ENCODE data around the gene CIAPIN1.
"Not testable (repeated sequence)": the region's sequence is repeated elsewhere in the genome, so short reads cannot be mapped to it uniquely, and the experiment has no call there.

CIAPIN1 gene

GRCh38 chr16:57439947-57440346 is 7.2 kb downstream of the CIAPIN1 start:
- DNase-seq: not testable (repeated sequence)

DNA sequence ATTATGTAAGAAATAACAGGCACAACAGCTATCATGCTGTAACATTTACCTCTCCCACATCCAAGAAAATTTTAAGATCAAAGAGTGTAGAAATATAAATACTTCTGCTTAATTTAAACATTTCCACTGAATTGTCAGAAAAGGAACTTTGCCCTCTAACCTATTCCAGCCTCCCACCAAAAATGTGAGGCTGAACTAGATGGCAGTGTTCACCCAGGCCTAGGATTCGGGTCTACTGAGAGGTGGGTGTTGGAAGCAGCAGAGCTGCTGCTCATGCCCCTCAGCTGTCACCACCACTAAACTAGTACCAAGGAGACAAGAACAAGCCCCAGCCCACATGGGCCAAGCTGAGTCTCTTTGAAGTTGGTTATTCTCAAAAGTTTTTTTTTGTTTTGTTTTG is 11.3 kb downstream of the CIAPIN1 start:
- no peak for DNase-seq

DNA sequence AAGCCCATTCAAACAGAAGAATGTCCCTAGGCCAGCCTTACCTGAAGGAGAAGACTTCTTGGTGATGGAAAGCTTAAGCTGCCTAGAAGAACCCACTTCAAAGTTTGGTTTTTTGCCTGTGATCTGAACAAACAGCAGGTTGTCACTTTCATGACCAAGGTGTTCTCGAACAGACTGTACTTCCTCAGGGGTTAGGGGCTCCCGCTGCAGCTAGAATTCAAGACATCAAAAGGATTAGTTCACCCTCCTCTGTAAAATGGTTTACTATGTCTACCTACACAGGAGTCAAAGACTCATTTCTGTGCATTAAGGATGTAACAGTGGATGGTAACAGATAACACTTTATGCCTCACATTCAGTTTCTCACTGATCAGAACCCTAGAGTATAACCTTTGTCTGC is 13.2 kb downstream of the CIAPIN1 start:
- DNase-seq: no peak

DNA sequence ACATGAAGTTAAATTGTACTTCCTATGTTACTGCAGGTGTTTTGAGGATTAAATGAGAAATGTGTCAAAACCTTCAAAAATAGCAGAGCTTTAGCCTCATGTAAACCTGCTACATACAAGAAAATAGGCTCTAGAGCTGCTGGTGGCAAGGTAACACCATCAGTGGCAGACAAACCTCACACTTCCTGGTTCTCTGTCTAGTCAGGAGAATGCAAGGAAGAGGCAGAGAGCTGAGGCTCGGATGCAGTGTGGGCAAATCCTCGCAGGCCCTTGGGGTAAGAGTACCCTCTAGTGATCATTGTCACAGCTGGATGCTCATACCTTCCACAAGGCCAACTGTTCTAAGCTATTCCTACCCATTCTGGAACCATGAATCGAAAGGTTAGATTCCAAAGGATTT is 14.2 kb downstream of the CIAPIN1 start:
- no peak for DNase-seq

DNA sequence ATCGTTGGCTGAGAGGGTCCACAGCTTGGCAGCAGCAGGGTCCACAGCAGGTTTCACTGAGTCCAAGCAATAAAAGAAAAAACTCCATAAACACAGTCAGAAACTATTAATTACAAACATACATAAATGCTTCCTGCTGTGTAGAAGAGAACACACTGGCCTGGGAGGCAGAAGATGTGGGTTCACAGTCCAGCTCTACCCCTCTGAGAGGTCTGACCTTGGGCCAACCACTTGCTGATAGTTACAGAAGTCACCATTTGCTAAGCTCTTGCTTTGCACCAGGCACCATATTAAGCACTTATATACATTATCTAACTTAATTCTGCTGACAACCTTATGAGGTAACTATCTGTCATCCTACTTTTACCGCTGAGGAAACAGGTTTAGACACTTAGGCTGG is 14.7 kb downstream of the CIAPIN1 start:
- no peak for DNase-seq

DNA sequence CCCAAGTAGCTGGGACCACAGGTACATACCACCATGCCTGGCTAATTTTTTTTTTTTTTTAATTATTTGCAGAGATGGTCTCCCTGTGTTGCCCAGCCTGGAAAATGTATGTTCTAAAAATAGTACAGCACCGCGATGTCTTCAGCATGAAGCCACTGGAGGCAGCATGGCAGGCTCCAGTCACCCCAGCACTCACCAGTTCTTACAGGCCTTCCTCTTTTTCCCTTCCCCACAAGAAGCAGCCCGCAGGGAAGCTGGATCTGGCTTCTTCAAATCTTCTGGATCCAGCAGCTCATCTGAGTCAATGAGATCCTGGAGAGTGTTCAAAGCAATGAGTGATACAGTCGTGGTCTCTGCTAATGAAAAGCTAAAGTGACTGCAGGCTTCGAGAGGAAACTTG is 16.2 kb downstream of the CIAPIN1 start:
- no peak for DNase-seq

GRCh38 chr16:57427824-57428223 is 19.4 kb downstream of the CIAPIN1 start:
- no peak for DNase-seq

GRCh38 chr16:57427307-57427706 is 19.9 kb downstream of the CIAPIN1 start:
- no peak for DNase-seq

DNA sequence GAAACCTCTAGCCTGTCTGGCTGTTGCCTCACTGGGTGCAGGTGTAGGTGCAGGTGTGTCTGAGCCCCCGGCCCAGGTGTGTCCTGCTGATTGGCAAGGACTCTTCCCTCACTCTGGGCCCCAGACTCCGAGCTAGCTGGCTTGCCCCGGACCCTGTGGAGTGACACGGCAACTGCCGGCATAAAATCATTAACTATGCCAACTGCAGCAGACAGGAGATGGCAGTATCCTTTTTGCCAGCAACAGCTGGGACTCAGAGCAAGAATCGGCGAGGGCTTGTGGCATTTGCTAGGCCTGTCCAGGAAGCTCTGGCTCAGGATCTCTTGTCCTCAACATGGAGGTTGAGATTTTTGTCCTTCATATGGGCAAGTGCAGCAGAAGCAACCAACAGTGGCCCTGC is 20.8 kb downstream of the CIAPIN1 start:
- no peak for DNase-seq

DNA sequence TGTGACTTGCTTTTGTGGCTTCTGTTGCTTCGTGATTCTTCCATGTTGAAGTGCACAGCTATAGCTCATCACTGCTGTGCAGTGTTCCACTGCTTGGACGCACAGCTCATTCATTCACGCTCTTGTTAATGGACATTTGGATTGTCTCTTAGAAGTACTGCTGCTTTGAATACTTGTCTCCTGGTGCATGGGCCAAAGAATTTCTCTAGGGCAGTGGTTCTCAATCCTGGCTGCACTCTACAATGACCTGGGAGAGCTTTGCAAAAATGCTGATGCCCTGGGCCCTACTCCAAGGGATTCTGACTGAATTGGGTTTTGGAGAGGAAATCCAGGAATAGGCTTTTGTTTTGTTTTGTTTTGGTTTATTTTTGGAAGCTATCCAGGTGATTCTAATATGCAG is 22.6 kb downstream of the CIAPIN1 start:
- DNase-seq: no peak

- no peak for DNase-seq
Measured at GRCh38 chr16:57423152-57423551, 24.0 kb downstream of the CIAPIN1 start.

- no peak for DNase-seq
Measured at GRCh38 chr16:57422026-57422944, 24.9 kb downstream of the CIAPIN1 start.

GRCh38 chr16:57419506-57419905 is 27.7 kb downstream of the CIAPIN1 start:
- no peak for DNase-seq

- no peak for DNase-seq
Measured at GRCh38 chr16:57416084-57416483, 31.1 kb downstream of the CIAPIN1 start.

- no peak for DNase-seq
Measured at GRCh38 chr16:57413733-57414132, 33.5 kb downstream of the CIAPIN1 start.

DNA sequence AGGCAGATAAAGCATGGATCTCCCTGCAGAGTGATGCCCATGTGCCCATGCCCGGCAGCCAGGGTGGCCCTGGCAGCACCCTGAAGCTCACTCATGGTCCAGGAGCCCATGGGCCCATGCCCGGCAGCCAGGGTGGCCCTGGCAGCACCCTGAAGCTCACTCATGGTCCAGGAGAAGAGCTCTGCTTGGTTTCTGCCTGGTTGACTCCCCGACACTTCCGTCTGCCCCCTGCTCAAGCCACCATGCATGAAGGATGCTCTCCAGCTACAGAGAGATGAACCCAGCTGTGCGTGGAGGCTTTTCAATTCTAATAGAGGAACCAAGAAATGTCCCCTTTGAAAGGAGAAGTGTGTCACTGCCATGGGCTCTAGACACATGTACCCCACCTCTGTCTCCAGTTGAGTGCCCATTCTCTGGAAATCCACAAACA is 33.9 kb downstream of the CIAPIN1 start:
- no peak for DNase-seq

GRCh38 chr16:57412584-57412983 is 34.6 kb downstream of the CIAPIN1 start:
- no peak for DNase-seq

GRCh38 chr16:57411362-57411976 is 35.7 kb downstream of the CIAPIN1 start:
- DNase-seq: no peak

DNA sequence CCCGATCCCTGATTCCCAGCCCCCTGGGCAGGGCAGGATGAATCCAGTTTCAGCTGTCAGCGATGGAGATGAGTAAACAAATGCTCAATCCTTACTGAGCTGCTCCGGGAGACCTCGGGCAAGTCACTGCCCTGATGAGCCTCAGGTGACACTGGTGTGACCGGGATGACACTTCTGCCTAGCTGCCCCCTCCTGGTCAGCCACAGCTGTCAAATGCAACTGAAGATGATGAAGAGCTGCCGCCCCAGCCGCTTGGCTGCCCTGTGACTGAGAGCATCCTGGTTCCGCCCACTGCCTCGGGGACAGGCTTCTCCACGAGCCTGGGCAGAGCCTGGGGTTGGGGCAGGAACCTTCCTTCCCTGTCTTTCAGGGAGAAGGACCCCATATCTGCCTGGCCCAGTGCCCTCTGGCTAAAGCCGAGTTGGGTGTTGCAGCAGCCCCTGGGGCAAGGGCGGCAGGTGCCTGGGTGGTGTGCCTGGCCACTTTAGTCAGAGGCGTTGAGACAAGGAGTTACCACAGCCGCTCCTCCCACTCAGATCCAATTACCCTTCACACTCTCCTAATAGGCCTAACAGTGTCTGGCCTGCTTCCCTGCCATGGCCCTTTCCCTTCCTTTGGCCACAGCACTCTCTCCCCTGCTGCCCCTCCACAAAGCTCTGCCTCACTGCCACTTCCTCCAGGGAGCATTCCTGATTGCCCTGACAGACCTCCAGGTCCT is 37.2 kb downstream of the CIAPIN1 start:
- DNase-seq: no peak

- no peak for DNase-seq
Measured at GRCh38 chr16:57409065-57409464, 38.1 kb downstream of the CIAPIN1 start.

DNA sequence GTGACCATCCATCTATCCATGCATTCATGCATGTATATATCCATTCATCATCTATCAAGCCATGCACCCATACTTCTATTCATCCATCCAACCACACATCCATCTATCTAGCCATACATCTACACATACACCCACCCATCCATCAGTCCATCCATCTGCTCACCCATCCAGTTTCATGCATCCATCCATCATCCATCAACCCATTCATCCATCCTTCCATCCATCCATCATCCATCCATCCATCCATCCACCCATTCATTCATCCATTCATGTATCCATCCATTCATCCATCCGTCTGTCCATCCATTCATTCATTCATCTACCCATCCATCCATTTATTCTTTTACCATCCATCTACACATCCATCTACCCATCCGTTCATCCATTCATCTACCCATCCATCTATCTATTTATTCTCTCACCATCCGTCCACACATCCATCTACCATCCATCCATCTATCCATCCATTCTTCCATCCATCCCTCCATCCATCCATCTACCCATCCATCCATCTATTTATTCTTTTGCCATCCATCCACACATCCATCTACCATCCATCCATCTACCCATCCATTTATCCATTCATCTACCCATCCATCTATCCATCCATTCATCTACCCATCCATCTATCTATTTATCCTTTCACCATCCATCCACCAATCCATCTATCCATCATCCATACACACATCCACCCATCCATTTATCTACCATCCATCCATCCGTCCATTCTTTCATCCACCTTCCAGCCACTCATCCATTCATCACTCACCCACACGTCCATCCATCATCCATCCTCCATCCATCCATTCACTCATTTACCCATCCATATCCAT is 39.4 kb downstream of the CIAPIN1 start:
- no peak for DNase-seq

DNA sequence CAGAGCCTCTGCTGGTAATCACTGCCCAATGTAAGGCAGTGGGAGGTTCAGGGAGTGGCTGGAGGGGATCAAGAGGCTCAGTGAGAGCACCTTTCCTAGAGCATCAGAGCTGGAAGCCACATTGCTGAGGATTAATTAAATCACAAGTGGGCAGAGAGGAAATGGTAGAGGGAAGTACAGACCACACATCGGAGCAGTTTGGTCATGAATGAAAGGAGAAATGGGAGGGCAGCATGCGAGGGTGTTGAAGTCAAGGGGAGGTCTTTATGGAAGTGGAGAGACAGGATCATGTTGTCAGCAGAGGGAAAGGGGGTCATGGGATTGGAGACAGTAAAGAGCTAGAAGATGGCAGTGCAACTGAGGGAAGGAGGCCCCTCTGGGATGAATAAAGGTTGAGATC is 40.3 kb downstream of the CIAPIN1 start:
- DNase-seq: no peak

GRCh38 chr16:57405097-57405496 is 42.1 kb downstream of the CIAPIN1 start:
- no peak for DNase-seq

All from stimulated activated CD8-positive, alpha-beta memory T cell treated with anti-CD3 and anti-CD28 coated beads, Interleukin-4, amount 100 ng/mL, for 48 hours (primary cell).